ENCODE data around the gene IRF4.
A peak's percentile ranks its signal among the peaks of the same experiment; 100 is the strongest.
"Not testable (repeated sequence)": the region's sequence is repeated elsewhere in the genome, so short reads cannot be mapped to it uniquely, and the experiment has no call there.

Gene IRF4

DNA sequence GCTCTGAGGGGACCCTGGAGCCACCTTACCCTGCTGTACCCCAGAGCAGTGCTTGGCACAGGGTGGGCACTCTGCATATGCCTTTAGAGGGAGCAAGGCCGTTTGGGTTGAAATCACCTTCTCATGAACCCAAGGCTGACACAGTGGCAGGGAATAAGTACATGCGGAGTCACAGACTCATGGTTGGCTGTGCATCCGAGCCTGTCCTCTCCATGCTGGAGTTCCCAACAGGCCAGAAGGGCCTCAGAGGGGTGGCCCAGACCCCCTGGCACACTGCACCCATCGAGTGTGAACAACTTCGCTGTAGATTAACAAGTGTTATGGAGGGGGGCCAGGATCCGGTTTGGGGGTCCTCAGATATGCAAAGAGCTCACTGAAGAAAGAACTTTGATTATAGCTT, 21.0 kb upstream of the IRF4 start:
- DNase-seq, result no peak
- ATAC-seq, result no peak
- Mint-ChIP-seq H3K27me3 (peaks cover 86% of the 10 kb centered on the region), H3K4me1 (peaks cover 9% of the 10 kb centered on the region), H3K9me3 (peaks cover 0 to 14% of the 10 kb centered on the region in 2 donors), H3K4me3 (no peak overlapping the region), H3K27ac (no peak overlapping the region)

GRCh38 chr6:371851-372250, 19.7 kb upstream of the IRF4 start:
- not testable (repeated sequence) for H3K27ac Mint-ChIP-seq, H3K4me3 Mint-ChIP-seq, DNase-seq, ATAC-seq
- peaks cover 17% of the 10 kb centered on the region for H3K4me1 Mint-ChIP-seq
- H3K9me3 Mint-ChIP-seq, result peaks cover 0 to 14% of the 10 kb centered on the region in 2 donors
- peaks cover 78% of the 10 kb centered on the region for H3K27me3 Mint-ChIP-seq

DNA sequence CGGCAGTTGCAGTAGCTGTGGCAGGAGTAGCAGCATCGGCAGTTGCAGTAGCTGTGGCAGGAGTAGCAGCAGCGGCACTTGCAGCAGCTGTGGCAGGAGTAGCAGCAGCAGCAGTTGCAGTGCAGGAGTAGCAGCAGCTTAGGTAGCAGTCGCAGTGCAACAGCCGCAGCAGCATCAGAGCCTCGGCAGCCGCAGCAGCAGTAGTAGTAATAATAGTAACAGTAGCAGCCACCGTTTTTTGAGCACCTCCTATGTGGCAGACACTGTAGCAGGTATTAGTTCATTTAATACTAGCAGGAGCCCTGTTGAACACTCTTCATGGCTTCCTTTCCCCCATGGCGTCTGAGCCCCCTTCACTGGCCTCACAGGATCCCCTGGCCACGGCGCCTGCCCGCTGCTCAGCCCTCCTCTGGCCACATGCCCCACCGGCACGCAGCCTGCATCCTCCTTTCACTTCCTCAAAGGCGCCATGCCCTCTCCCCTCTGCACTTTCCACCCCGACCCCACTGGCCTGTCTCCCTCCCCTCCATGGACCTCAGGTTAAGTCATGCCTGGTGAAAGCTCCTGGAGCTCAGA, 19.1 kb upstream of the IRF4 start:
- peaks cover 78% of the 10 kb centered on the region for H3K27me3 Mint-ChIP-seq
- no peak for ATAC-seq

GRCh38 chr6:373031-373430, 18.5 kb upstream of the IRF4 start:
- no peak for ATAC-seq
- no peak overlapping the region for H3K27ac Mint-ChIP-seq
- H3K4me1 Mint-ChIP-seq, result peaks cover 29% of the 10 kb centered on the region
- DNase-seq, result no peak
- peak overlapping the region in 1 of 2 donors; percentile 13 for H3K4me3 Mint-ChIP-seq
- H3K27me3 Mint-ChIP-seq, result peaks cover 78% of the 10 kb centered on the region
- peaks cover 0 to 14% of the 10 kb centered on the region in 2 donors for H3K9me3 Mint-ChIP-seq

More for the DNA sequence above, 19.1 kb upstream of the IRF4 start:
- no peak for DNase-seq
- peak overlapping the region in 1 of 2 donors; percentile 13 for H3K4me3 Mint-ChIP-seq
- H3K4me1 Mint-ChIP-seq, result peaks cover 23% of the 10 kb centered on the region
- H3K9me3 Mint-ChIP-seq, result peaks cover 0 to 14% of the 10 kb centered on the region in 2 donors
- H3K27ac Mint-ChIP-seq, result no peak overlapping the region

GRCh38 chr6:373773-374724, 17.5 kb upstream of the IRF4 start:
- DNase-seq (no peak), ATAC-seq (no peak)
- Mint-ChIP-seq H3K27ac (no peak overlapping the region), H3K4me1 (peaks cover 38% of the 10 kb centered on the region), H3K9me3 (peaks cover 0 to 14% of the 10 kb centered on the region in 2 donors), H3K4me3 (no peak overlapping the region), H3K27me3 (peaks cover 85% of the 10 kb centered on the region)

GRCh38 chr6:374956-375355, 16.6 kb upstream of the IRF4 start:
- ATAC-seq (no peak), DNase-seq (no peak)
- Mint-ChIP-seq H3K9me3 (peaks cover 0 to 14% of the 10 kb centered on the region in 2 donors), H3K4me1 (peaks cover 47% of the 10 kb centered on the region), H3K4me3 (no peak overlapping the region), H3K27ac (no peak overlapping the region), H3K27me3 (peaks cover 85% of the 10 kb centered on the region)

- peak overlapping the region; percentile 44 to 48 for H3K27ac Mint-ChIP-seq
- H3K27me3 Mint-ChIP-seq, result peaks cover 87% of the 10 kb centered on the region
- no peak overlapping the region for H3K4me3 Mint-ChIP-seq
- H3K4me1 Mint-ChIP-seq, result peaks cover 66% of the 10 kb centered on the region
- ATAC-seq, result no peak
- H3K9me3 Mint-ChIP-seq, result peaks cover 0 to 2% of the 10 kb centered on the region in 2 donors
- DNase-seq, result no peak
Measured at GRCh38 chr6:376827-377640, 14.5 kb upstream of the IRF4 start.

GRCh38 chr6:377641-378020, 13.9 kb upstream of the IRF4 start:
- not testable (repeated sequence) for DNase-seq, H3K9me3 Mint-ChIP-seq, ATAC-seq, H3K4me3 Mint-ChIP-seq
- Mint-ChIP-seq H3K27me3 (peaks cover 84% of the 10 kb centered on the region), H3K27ac (peak overlapping the region in 1 of 2 donors; percentile 65), H3K4me1 (peaks cover 65% of the 10 kb centered on the region)

DNA sequence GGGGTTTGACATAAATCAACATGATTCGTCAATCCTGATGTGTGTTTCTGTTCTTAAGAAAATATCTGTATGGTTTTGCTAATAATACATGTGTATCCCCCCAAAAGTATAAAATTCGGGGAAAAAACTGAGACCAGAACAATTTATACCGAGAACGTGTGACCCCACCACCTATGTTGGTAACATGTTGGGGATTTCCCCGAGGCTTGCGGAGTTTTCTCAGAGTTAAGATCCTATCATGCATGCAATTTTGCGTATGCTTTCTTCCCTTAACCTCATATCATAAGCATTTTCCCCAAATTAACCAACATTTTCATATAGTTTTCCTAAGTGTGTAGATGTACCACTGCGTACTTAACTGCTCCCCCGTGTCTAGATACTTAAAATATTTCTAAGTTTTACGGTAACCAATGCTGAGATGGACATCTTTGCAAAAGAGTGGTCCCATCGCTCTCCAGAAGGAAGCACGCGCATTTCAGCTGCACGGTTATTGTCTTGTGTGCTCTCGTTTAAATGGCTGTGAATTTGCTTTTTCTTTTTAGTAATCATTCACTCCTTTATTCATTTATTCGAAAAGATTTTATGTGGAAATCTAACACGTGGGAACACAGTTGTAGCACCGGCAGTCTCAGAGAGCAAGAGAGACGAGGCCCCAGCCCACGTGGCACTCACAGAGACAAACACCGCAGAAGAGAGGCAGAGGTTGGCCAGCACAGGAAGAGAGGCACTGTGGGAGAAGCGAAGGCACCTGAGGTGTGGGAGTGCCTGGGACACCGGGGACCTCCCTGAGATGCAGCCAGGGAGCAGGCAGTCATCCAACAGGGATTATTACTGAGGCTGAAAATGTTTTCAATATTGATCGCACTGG, 13.2 kb upstream of the IRF4 start:
- Mint-ChIP-seq H3K4me3 (no peak overlapping the region), H3K9me3 (no peaks in the 10 kb centered on the region), H3K27ac (no peak overlapping the region), H3K27me3 (peaks cover 77% of the 10 kb centered on the region), H3K4me1 (peaks cover 60% of the 10 kb centered on the region)
- ATAC-seq (no peak), DNase-seq (no peak)

DNA sequence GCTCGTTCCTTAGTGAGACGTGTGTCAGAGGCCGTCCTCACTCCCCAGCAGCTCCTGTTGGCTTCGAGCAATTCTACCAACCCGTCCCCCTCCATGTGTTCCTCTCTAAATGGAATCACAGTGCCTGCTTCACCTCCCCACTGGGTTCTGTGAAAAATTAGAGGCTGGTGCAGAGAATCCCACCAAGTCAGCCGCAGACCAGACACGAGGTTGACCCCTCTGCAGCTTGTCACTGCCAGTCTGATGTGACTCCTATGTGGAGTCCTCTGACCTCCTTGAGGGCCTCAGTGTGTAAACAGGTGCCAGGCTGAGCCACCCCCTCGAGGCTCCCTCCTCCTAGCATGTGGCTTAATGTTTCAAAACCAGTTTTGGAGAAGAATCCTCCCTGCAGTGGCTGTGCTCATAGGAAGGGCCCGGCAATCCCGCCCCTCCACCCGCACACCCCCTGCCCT, 12.6 kb upstream of the IRF4 start:
- H3K4me1 Mint-ChIP-seq, result peaks cover 65% of the 10 kb centered on the region
- DNase-seq, result no peak
- H3K27ac Mint-ChIP-seq, result peak overlapping the region in 1 of 2 donors; percentile 12
- H3K27me3 Mint-ChIP-seq, result peaks cover 76% of the 10 kb centered on the region
- H3K9me3 Mint-ChIP-seq, result no peaks in the 10 kb centered on the region
- ATAC-seq, result no peak
- no peak overlapping the region for H3K4me3 Mint-ChIP-seq

DNA sequence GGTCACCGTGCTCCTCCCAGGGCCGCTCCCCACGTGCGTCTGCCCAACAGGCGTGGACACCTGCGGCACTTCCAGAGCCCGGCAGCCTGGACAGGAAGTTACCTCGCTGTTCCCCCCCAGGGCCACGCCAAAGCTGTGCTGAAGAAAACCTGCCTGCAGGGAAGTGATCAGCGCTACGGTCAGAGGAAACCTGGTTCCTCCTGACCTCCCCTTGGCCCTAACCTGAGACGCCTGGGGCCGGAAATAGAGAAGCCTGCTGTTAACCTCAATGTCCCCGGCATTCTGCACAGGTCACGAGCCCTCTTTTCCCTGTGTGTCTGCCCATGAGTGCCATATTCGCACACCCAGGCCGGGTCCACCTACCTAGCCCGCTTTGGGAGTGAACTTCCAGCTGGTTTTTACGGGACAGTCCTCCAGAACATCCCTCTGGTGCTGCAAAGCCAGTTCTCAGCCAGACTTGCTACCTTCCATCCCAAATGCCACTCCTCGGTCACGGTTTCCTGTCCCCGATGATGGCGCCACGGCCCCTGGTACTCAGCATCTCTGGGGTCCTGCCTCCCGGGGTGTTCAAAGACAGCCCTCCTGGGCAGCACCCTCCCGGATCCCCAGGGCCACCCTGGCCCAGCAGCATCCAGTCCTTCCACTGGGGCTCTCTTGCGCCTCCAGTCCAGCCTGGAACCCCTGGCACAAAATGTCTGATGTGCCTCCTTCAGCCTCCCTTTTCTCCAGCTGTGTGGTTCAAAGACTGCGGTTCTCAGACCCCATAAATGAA, 12.0 kb upstream of the IRF4 start:
- no peaks in the 10 kb centered on the region for H3K9me3 Mint-ChIP-seq
- H3K4me3 Mint-ChIP-seq, result no peak overlapping the region
- peak; percentile 51 for ATAC-seq
- H3K4me1 Mint-ChIP-seq, result peaks cover 71% of the 10 kb centered on the region
- H3K27me3 Mint-ChIP-seq, result peaks cover 76% of the 10 kb centered on the region
- no peak for DNase-seq
- H3K27ac Mint-ChIP-seq, result peak overlapping the region in 1 of 2 donors; percentile 51

GRCh38 chr6:380234-381218, 11.0 kb upstream of the IRF4 start:
- Mint-ChIP-seq H3K27ac (no peak overlapping the region), H3K4me3 (no peak overlapping the region), H3K9me3 (no peaks in the 10 kb centered on the region), H3K27me3 (peaks cover 76% of the 10 kb centered on the region), H3K4me1 (peaks cover 73% of the 10 kb centered on the region)
- DNase-seq (no peak), ATAC-seq (no peak)

- no peaks in the 10 kb centered on the region for H3K9me3 Mint-ChIP-seq
- H3K4me3 Mint-ChIP-seq, result no peak overlapping the region
- peaks cover 79% of the 10 kb centered on the region for H3K27me3 Mint-ChIP-seq
- H3K27ac Mint-ChIP-seq, result no peak overlapping the region
- DNase-seq, result no peak
- peaks cover 66% of the 10 kb centered on the region for H3K4me1 Mint-ChIP-seq
- ATAC-seq, result no peak
Measured at GRCh38 chr6:381742-382461, 9.7 kb upstream of the IRF4 start.

All from stimulated activated naive CD8-positive, alpha-beta T cell treated with anti-CD3 and anti-CD28 coated beads, Interleukin-15, amount 100 ng/mL, for 72 hours (primary cell).